K562 (cell line): ENCODE results near the gene SLX9. TPM values are rescaled to one million over a fixed set of nuclear protein-coding genes. Genes with fewer than 3 reads are reported as not detected.

Experiments
- ATAC-seq: fragments of 200-7000 bp; cut with Tn5 transposase; 3 replicates; pipeline ENCODE4 v1.9.1; 2020; ENCODE audit warnings: moderate library complexity
- BruUV-seq: library from RNA; stranded (reverse); fragments of 400-500 nt; replicated peaks from 2 replicates; lab custom pipeline; 2021; lab: Mats Ljungman, UMichigan
- CTCF ChIA-PET: fragments of 300-600 bp; formaldehyde crosslinking; extraction: SDS; loops from one replicate; lab custom pipeline; 2021; ENCODE audit warnings: low intra/inter-chr PET ratio; lab: Yijun Ruan, JAX
- POLR2A ChIA-PET: fragments of 300-600, 350-650 bp; sonication (Branson Sonifier 250); formaldehyde crosslinking; extraction: SDS; loops from one replicate; lab custom pipeline; 2021; ENCODE audit warnings: antibody characterized with exemption, inconsistent platforms; lab: Yijun Ruan, JAX
- DNase-seq, 4 experiments: peaks; one replicate each; pipeline versions ENCODE4 v3.0.0 to v3.0.0-alpha.2; 2011 to 2018; ENCODE audit warnings: low spot score in 3 of 4, mixed read lengths in 3 of 4; ENCODE audit errors: extremely low read depth in 1 of 4
- FAIRE-seq: peaks from 2 replicates; lab custom pipeline; 2011; peaks lifted over from hg19 to GRCh38; lab: Jason Lieb, UNC
- H2AFZ ChIP-seq: 2 replicates; pipeline ENCODE4 v1.6.0; 2011; ENCODE audit warnings: low read depth, low read length, control low read depth, inconsistent platforms
- H3K27ac ChIP-seq: fragments of 200-600 bp; 3 replicates; pipeline ENCODE4 v1.8.0; 2011; ENCODE audit warnings: low read depth, mild to moderate bottlenecking, control low read depth, inconsistent platforms, low read length, moderate library complexity, mixed read lengths; ENCODE audit errors: extremely low read depth
- H3K27me3 ChIP-seq, 2 experiments: fragments of 300-600 bp in 1 of 2; 2 replicates in 1 of 2; 3 replicates in 1 of 2; pipeline versions ENCODE4 v1.6.0 to v1.8.0; 2011; ENCODE audit warnings: inconsistent platforms in 2 of 2, low read length in 2 of 2, mild to moderate bottlenecking in 1 of 2, mixed read lengths in 1 of 2, moderate library complexity in 1 of 2; ENCODE audit not compliant: control insufficient read depth in 2 of 2, insufficient read depth in 2 of 2
- H3K36me3 ChIP-seq: fragments of 300-600 bp; 3 replicates; pipeline ENCODE4 v1.8.0; 2011; ENCODE audit warnings: mild to moderate bottlenecking, low read length, inconsistent platforms; ENCODE audit not compliant: control insufficient read depth, insufficient read depth
- H3K4me1 ChIP-seq, 2 experiments: fragments of 200-600 bp in 1 of 2; replicated peaks in 1 of 2; 2 replicates in 1 of 2; 3 replicates in 1 of 2; pipeline versions ENCODE4 v1.5.1 to v1.8.0; 2011; ENCODE audit warnings: inconsistent platforms in 2 of 2, low read length in 2 of 2, mild to moderate bottlenecking in 1 of 2, mixed read lengths in 1 of 2, moderate library complexity in 1 of 2; ENCODE audit not compliant: control insufficient read depth in 2 of 2, insufficient read depth in 2 of 2
- H3K4me2 ChIP-seq: 2 replicates; pipeline ENCODE4 v1.6.1; 2011; ENCODE audit warnings: low read length, control low read depth, inconsistent platforms, mixed read lengths; ENCODE audit not compliant: insufficient read depth
- H3K4me3 ChIP-seq: fragments of 200-600 bp; sonication (generic), shearing (Covaris generic); 2 replicates; pipeline ENCODE4 v1.5.1; 2016; ENCODE audit warnings: control low read depth, inconsistent platforms
- H3K79me2 ChIP-seq: fragments of 200-600 bp; 3 replicates; pipeline ENCODE4 v1.8.0; 2011; ENCODE audit warnings: low read length, inconsistent platforms; ENCODE audit not compliant: control insufficient read depth, insufficient read depth
- H3K9ac ChIP-seq, 2 experiments: 2 replicates each; pipeline versions ENCODE4 v1.6.0 to v1.6.1; 2011; ENCODE audit warnings: low read depth in 2 of 2, low read length in 2 of 2, control low read depth in 1 of 2, inconsistent platforms in 1 of 2, mild to moderate bottlenecking in 1 of 2, mixed read lengths in 1 of 2; ENCODE audit not compliant: insufficient read depth in 1 of 2
- H3K9me1 ChIP-seq: one replicate; pipeline ENCODE4 v1.6.0; 2011; ENCODE audit warnings: inconsistent platforms, mild to moderate bottlenecking, low read length, moderate library complexity; ENCODE audit not compliant: control insufficient read depth, insufficient read depth
- H3K9me3 ChIP-seq: replicated peaks from 2 replicates; pipeline ENCODE4 v1.5.1; 2011; ENCODE audit warnings: low read depth, low read length, inconsistent platforms; ENCODE audit not compliant: control insufficient read depth, insufficient read depth
- H4K20me1 ChIP-seq: replicated peaks from 2 replicates; pipeline ENCODE4 v1.6.1; 2011; ENCODE audit warnings: low read length, inconsistent platforms, mixed read lengths; ENCODE audit not compliant: control insufficient read depth, insufficient read depth
- HDAC3 ChIP-seq: fragments of 450-650 bp; IDR thresholded peaks from 2 replicates; pipeline ENCODE4 v1.6.1; 2018; ENCODE audit warnings: borderline replicate concordance, mild to moderate bottlenecking, moderate library complexity; ENCODE audit not compliant: partially characterized antibody
- IRF1 ChIP-seq: sonication (generic); formaldehyde crosslinking; IDR thresholded peaks from 2 replicates; pipeline ENCODE4 v1.8.0; 2022; ENCODE audit warnings: missing genetic modification reagents, mild to moderate bottlenecking, borderline replicate concordance
- MTA3 ChIP-seq: fragments of 450-650 bp; formaldehyde crosslinking; IDR thresholded peaks from 2 replicates; pipeline ENCODE4 v1.6.1; 2017; ENCODE audit warnings: mild to moderate bottlenecking, borderline replicate concordance
- SETDB1 ChIP-seq: IDR thresholded peaks from one replicate; pipeline ENCODE4 v1.6.1; 2012; ENCODE audit warnings: low read length, control low read depth, inconsistent platforms
- ZNF24 ChIP-seq: fragments of 450-650 bp; IDR thresholded peaks from 2 replicates; pipeline ENCODE4 v1.6.1; 2016
- ZNF324 ChIP-seq: fragments of 250-450 bp; sonication (Bioruptor Pico); IDR thresholded peaks from 2 replicates; pipeline ENCODE4 v1.4.0; 2020; ENCODE audit warnings: mild to moderate bottlenecking
- ZNF551 ChIP-seq: fragments of 250-450 bp; sonication (Bioruptor Pico); IDR thresholded peaks from 2 replicates; pipeline ENCODE4 v1.5.0; 2021; ENCODE audit warnings: mild to moderate bottlenecking, moderate library complexity
- ZNF79 ChIP-seq: fragments of 250-450 bp; sonication (Bioruptor Pico); IDR thresholded peaks from 2 replicates; pipeline ENCODE4 v1.4.0; 2020; ENCODE audit warnings: low read depth, mild to moderate bottlenecking, moderate library complexity
- ZSCAN29 ChIP-seq: fragments of 450-650 bp; IDR thresholded peaks from 2 replicates; pipeline ENCODE4 v1.6.1; 2017
- WGBS: fragments of 100-300 bp; shearing (Covaris generic); methylation state at CpG from one replicate; pipeline ENCODE4 v1.1.6; 2016; ENCODE audit warnings: low coverage, mixed read lengths; ENCODE audit not compliant: insufficient coverage; ENCODE audit errors: missing lambda C conversion rate; 5-methylcytosine and 5-hydroxymethylcytosine counted together
- in situ Hi-C: fragments of 300-500 bp; cut with MboI; formaldehyde crosslinking; loops from 4 replicates; pipeline ENCODE4 v1.15.0; 2018; ENCODE audit warnings: inconsistent platforms, mixed read lengths
- intact Hi-C: fragments of 100-400 bp; cut with micrococcal nuclease; formaldehyde crosslinking; loops from 2 replicates; pipeline ENCODE4 v1.14.2; 2022
- polyA plus RNA-seq, 8 experiments: library from polyadenylated mRNA; depleted of rRNA in 4 of 8; stranded (reverse) in 5 of 8; unstranded in 3 of 8; fragments of >200 nt; fragmentation: Nextera tagmentation in 2 of 8; fragmentation: Illumina TruSeq in 1 of 8; extraction: Ambion mirVana in 2 of 8; extraction: Trizol in 1 of 8; gene quantifications; 2 replicates each; pipeline versions ENCODE4 v1.2.1 to v1.2.3, GENCODE V29; 2011 to 2014; ENCODE audit warnings: inconsistent platforms in 1 of 8, missing spikeins in 1 of 8
- total RNA-seq, 7 experiments: library from RNA; depleted of rRNA in 6 of 7; stranded (reverse); fragments of >200 nt in 6 of 7; fragmentation: Illumina TruSeq in 2 of 7; extraction: Trizol in 2 of 7; gene quantifications; 2 replicates each; pipeline versions ENCODE4 v1.2.1 to v1.2.3, GENCODE V29; 2011 to 2021; ENCODE audit warnings: low replicate concordance in 1 of 7

The SLX9 gene
- total and polyA plus RNA-seq, 9 of the 15 experiments (the other 6 are each of a cell fraction or from before 2014, with no cell fraction given), result 1.2 to 75.5 (median 16.5) TPM

GRCh38 chr21:45011426-45011825, 71.6 kb downstream of the SLX9 start:
- H3K9me3 ChIP-seq, result no peaks in the 10 kb centered on the region
- peaks cover 0 to 31% of the 10 kb centered on the region in 2 experiments; a peak in 2 of 5 replicates for H3K4me1 ChIP-seq
- 42% methylated on average over 18 of the region's 18 CpGs for WGBS
- no peak for DNase-seq
- CTCF ChIA-PET, result no interaction called here
- no peaks in the 10 kb centered on the region for H3K9me1 ChIP-seq
- H3K27ac ChIP-seq, result no peak overlapping the region
- H3K4me3 ChIP-seq, result no peak overlapping the region
- no peaks in the 10 kb centered on the region; the same call in 1 of the 2 replicates for H4K20me1 ChIP-seq
- no peak overlapping the region for H2AFZ ChIP-seq
- no peaks in the 10 kb centered on the region for H3K79me2 ChIP-seq
- no peak overlapping the region for H3K9ac ChIP-seq
- in situ Hi-C loops, result no loop called here
- no peak for ATAC-seq
- TF ChIP-seq SETDB1 (no peak), IRF1 (no peak), HDAC3 (no peak), ZNF79 (CRISPR knock-in tag) (no peak), ZNF551 (CRISPR knock-in tag) (no peak), ZNF324 (CRISPR knock-in tag) (no peak), ZSCAN29 (no peak), ZNF24 (no peak), MTA3 (no peak)
- TF ChIP-seq, all 486 proteins: peak for 0
- POLR2A ChIA-PET, result no interaction called here
- intact Hi-C loops, result loop anchor here (10.0 kb wide), 1 partner anchor 123 kb away; no protein-coding TSS in a partner anchor
- BruUV-seq, result no TSS peak
- FAIRE-seq, result no peak
- H3K36me3 ChIP-seq, result no peaks in the 10 kb centered on the region
- peaks cover 65% of the 10 kb centered on the region in 2 experiments for H3K27me3 ChIP-seq
- no peak overlapping the region for H3K4me2 ChIP-seq
